A204.1 (cell line): ENCODE results near the gene CCDC192.

Experiments used
- FAIRE-seq: peaks from 2 replicates; lab custom pipeline; 2012; peaks lifted over from hg19 to GRCh38; lab: Jason Lieb, UNC

The CCDC192 gene

GRCh38 chr5:127960270-127960691 lies 257.1 kb downstream of the CCDC192 start:
- FAIRE-seq, result no peak

GRCh38 chr5:127961006-127961762 lies 258.0 kb downstream of the CCDC192 start:
- FAIRE-seq, result no peak

GRCh38 chr5:127961763-127962145 lies 258.6 kb downstream of the CCDC192 start:
- FAIRE-seq, result no peak

GRCh38 chr5:127962491-127962890 lies 259.3 kb downstream of the CCDC192 start:
- no peak for FAIRE-seq

GRCh38 chr5:127963233-127963632 lies 260.0 kb downstream of the CCDC192 start:
- no peak for FAIRE-seq

- no peak for FAIRE-seq
Measured at GRCh38 chr5:127963931-127964330, 260.7 kb downstream of the CCDC192 start.

GRCh38 chr5:127967323-127967982 lies 264.3 kb downstream of the CCDC192 start:
- FAIRE-seq, result no peak

- FAIRE-seq, result no peak
Measured at GRCh38 chr5:127967983-127968592, 264.9 kb downstream of the CCDC192 start.

- FAIRE-seq, result no peak
Measured at GRCh38 chr5:127969002-127969401, 265.8 kb downstream of the CCDC192 start.

GRCh38 chr5:127969651-127970050 lies 266.5 kb downstream of the CCDC192 start:
- no peak for FAIRE-seq

- no peak for FAIRE-seq
Measured at GRCh38 chr5:127970081-127970480, 266.9 kb downstream of the CCDC192 start.

- FAIRE-seq, result no peak
Measured at GRCh38 chr5:127970854-127971425, 267.7 kb downstream of the CCDC192 start.

- FAIRE-seq, result no peak
Measured at GRCh38 chr5:127975961-127976360, 272.8 kb downstream of the CCDC192 start.

GRCh38 chr5:127976525-127976924 lies 273.3 kb downstream of the CCDC192 start:
- FAIRE-seq, result no peak

- no peak for FAIRE-seq
Measured at GRCh38 chr5:127976991-127977717, 274.0 kb downstream of the CCDC192 start.

GRCh38 chr5:127978738-127979300 lies 275.6 kb downstream of the CCDC192 start:
- FAIRE-seq, result no peak

GRCh38 chr5:127979475-127979874 lies 276.3 kb downstream of the CCDC192 start:
- FAIRE-seq, result no peak

GRCh38 chr5:127980843-127981242 lies 277.7 kb downstream of the CCDC192 start:
- no peak for FAIRE-seq

GRCh38 chr5:127981498-127981897 lies 278.3 kb downstream of the CCDC192 start:
- no peak for FAIRE-seq

- FAIRE-seq, result no peak
Measured at GRCh38 chr5:127985811-127986325, 282.7 kb downstream of the CCDC192 start.

GRCh38 chr5:127987354-127988145 lies 284.4 kb downstream of the CCDC192 start:
- no peak for FAIRE-seq
